ENCODE results near the gene RAPH1.

RAPH1 gene

GRCh38 chr2:203484266-203485112, 50.6 kb downstream of the RAPH1 start:
- DNase-seq (ENCODE audit: low read depth in 2 of 2) = peak; percentile 6 to 27

- no peak for DNase-seq (ENCODE audit: low read depth in 2 of 2)
Measured at GRCh38 chr2:203480623-203481022, 54.5 kb downstream of the RAPH1 start.

- DNase-seq (ENCODE audit: low read depth in 2 of 2) = no peak
Measured at GRCh38 chr2:203476881-203477280, 58.2 kb downstream of the RAPH1 start.

DNA sequence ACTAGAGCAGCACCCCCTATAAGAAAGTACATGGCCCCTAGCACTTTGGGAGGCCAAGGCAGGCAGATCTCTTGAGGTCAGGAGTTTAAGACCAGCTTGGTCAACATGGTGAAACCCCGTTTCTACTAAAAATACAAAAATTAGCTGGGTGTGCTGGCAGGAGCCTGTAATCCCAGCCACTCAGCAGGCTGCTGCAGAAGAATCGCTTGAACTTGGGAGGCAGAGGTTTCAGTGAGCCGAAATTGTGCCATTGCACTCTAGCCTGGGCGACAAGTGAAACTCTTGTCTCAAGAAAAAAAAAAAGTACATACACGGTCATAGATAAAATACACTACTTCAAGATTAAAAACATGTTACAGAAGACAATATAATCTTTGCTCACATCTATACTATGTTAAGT, 63.8 kb downstream of the RAPH1 start:
- no peak for DNase-seq (ENCODE audit: low read depth in 2 of 2)

DNA sequence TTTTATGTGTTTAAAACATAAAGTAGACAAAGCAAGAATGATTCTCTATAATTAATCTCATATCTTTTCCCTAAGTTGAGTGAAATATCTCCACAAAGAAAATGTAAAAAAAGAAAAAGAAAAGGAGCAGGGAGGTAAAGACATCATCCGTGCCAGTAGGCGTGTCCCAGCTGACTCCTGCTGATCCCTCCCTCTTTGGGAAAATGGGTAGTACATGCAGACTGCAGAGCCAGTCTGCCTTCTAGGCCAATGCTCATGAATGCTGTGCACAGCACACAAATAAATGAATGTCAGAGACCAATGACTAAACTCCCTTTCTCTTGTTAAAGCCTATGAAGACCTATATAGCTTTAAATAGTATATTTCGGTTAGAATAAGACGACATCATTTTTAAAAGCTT, 64.7 kb downstream of the RAPH1 start:
- no peak for DNase-seq (ENCODE audit: low read depth in 2 of 2)

DNA sequence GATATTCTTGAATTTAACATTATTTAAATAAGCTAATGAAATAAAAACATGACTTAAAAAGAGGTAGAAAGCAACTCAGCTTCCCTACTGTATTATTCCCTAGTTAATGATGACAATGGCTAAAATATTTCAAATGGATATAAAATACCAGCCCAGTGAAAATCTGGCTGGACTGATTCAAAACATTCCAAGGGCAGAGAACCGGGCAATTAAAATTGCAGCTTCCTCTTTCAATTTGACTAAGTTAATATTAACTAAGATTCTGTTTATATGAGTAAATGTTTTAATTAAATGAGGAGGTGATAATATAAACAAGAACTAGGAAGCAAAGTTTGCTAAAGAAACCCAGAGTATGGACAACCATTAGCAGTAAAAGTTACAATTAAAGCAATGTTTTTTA, 65.6 kb downstream of the RAPH1 start:
- DNase-seq (ENCODE audit: low read depth in 2 of 2) = no peak

GRCh38 chr2:203463266-203463678, 71.8 kb downstream of the RAPH1 start:
- DNase-seq (ENCODE audit: low read depth in 2 of 2) = no peak

GRCh38 chr2:203462308-203462707, 72.8 kb downstream of the RAPH1 start:
- DNase-seq (ENCODE audit: low read depth in 2 of 2) = no peak

GRCh38 chr2:203461746-203462145, 73.4 kb downstream of the RAPH1 start:
- no peak for DNase-seq (ENCODE audit: low read depth in 2 of 2)

- no peak for DNase-seq (ENCODE audit: low read depth in 2 of 2)
Measured at GRCh38 chr2:203455209-203455608, 79.9 kb downstream of the RAPH1 start.

GRCh38 chr2:203453858-203454451, 81.1 kb downstream of the RAPH1 start:
- peak in 1 of 2 donors; percentile 5 for DNase-seq (ENCODE audit: low read depth in 2 of 2)

DNA sequence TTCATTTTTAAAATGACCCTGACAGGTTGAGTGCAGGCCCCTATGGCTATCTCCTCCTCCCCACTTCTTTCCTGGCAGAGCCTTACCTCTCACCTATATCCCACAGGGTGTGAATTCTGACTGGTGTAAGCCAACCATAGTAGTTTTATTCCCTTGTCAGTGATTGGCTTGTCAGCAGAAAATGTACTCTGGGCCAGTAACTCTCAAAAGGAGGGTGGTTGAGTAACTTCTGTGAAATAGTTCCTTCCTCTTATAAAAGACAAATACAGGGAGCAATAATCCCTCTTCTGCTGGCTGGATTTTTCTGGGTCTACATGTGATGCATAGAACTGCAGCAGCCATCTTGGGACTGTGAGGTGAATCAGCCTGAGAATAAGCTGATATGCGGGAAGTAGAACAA, 83.4 kb downstream of the RAPH1 start:
- no peak for DNase-seq (ENCODE audit: low read depth in 2 of 2)

GRCh38 chr2:203451011-203451410, 84.1 kb downstream of the RAPH1 start:
- no peak for DNase-seq (ENCODE audit: low read depth in 2 of 2)

DNA sequence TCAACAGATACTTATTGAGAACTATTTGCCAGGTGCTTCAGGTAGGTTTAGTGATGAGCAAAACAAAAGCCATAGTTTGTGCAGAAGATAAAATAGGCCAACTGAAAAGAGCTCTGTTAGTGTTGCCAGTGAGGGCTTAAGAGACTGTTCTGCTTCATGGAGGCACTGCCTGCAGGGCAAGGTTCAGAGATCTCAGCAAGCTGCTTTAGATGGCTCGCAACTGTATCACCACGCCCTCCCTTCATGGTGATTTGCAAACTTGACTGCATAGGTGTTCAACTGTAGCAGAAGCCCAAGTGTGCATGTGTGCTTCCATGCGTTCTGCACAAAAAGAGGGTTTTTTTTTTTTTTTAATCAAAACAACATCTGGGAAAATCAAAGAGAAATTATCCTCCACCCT, 84.5 kb downstream of the RAPH1 start:
- no peak for DNase-seq (ENCODE audit: low read depth in 2 of 2)

DNA sequence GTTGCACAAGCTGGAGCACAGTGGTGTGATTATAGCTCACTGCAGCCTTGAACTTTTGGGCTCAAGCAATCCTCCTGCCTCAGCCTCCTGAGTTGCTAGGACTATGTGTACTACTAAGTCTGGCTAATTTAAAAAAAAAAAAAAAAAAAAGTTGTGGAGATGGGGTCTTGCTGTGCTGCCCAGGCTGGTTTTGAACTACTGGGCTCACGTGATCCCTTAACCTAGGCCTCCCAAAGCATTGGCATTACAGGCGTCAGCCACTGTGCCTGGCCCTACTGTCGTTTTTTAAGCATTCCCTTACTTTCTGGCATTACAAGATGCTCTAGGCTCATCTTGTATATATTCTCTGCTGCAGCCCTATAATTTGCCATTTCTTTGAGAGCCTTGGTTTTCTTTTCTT, 88.3 kb downstream of the RAPH1 start:
- DNase-seq (ENCODE audit: low read depth in 2 of 2) = no peak

DNA sequence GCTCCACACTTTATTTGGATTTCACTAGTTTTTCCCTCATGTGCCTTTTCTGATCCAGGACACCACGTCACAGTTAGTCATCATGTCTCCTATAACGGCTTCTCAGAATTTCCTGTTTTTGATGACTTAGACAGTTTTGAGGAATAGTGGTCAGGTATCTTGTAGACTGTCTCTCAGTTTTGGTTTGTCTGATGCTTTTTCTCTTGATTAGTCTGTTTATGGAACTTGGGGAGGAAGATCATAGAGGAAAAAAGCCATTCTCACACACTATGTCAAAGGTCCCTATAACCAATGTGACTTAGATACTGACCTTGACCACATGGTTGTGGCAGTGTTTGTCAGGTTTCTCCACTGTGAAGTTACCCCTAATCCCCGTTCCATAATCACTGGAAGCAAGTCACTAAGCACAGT, 89.0 kb downstream of the RAPH1 start:
- no peak for DNase-seq (ENCODE audit: low read depth in 2 of 2)

GRCh38 chr2:203444738-203445137, 90.4 kb downstream of the RAPH1 start:
- DNase-seq (ENCODE audit: low read depth in 2 of 2) = no peak

DNA sequence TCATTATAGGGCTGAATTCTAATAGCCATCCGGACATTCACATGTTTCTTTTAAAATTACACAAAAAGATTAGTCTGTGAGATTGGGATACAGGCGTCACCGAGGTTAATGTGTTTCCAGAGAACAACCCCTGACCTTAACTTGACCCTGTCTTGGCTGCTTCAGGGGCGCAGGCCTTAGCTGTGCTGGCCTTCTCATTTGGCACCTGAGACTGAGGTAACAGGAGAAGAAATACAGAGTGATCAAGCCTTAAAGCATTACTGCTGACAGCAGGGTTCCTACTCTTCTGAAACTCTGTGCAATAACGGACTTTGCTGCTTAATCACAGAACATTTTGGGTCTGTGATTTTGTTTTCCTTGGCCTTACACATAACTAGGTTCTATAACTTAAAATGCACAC, 92.6 kb downstream of the RAPH1 start:
- no peak for DNase-seq (ENCODE audit: low read depth in 2 of 2)

GRCh38 chr2:203441463-203441862, 93.6 kb downstream of the RAPH1 start:
- DNase-seq (ENCODE audit: low read depth in 2 of 2) = no peak

GRCh38 chr2:203440671-203441070, 94.4 kb downstream of the RAPH1 start:
- no peak for DNase-seq (ENCODE audit: low read depth in 2 of 2)

DNA sequence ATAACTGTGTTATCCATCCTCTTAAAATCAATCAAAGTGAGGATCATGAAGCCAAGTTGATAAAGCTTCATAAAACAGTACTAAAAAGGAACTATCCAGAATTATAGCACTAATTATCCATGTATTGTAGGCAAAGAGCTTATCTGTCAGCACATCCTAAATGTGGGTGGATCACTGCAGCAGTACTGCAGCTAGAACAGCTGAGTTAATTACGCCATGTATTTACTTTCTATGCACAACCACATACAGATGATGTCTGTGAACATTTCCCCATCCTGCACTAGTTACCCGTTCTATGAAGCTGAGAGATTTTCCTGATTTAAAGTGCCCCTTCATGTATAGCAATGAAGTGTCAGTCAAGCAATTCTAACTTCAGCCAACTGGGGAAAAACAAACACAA, 96.6 kb downstream of the RAPH1 start:
- DNase-seq (ENCODE audit: low read depth in 2 of 2) = no peak

DNA sequence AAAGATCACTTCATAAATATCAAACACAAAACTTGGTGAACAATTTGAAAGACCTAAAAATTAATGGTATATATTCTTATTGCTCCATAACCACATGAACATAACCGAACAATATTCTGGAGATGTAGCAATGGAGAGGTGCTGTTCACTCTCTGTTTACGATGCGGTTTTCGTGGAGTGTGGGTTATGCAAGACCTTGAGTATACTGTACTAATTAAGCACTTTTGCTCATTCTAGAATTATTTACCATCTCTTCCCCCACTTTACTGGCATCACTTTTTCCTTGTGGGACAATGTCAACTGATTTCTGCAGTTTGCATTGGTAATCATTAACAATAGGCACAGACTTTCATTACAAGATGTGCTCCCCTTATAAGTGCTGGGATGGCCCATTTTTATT, 97.6 kb downstream of the RAPH1 start:
- DNase-seq (ENCODE audit: low read depth in 2 of 2) = no peak

DNA sequence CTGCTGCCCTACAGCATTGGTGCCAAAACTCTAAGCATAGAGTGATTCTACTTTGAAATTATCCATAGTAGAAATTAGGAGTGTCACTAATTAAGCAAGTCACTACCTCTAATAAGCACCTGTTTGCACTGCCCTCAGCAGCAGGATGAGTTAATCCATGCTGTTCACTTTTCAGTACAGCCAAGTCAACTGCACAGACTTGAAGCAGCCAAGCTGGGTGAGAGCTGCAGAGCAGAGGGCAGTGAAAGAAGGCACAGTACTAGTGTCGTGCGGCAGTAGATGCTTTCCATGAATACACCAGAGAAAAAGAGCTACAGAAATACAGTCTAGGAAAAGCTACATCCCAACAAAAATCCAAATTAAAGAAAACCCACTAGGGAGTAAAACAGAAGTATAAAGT, 98.6 kb downstream of the RAPH1 start:
- DNase-seq (ENCODE audit: low read depth in 2 of 2) = no peak

GRCh38 chr2:203432811-203433210, 102.3 kb downstream of the RAPH1 start:
- DNase-seq (ENCODE audit: low read depth in 2 of 2) = no peak
